ENCODE measurements around the gene VIPR2.

The VIPR2 gene

DNA sequence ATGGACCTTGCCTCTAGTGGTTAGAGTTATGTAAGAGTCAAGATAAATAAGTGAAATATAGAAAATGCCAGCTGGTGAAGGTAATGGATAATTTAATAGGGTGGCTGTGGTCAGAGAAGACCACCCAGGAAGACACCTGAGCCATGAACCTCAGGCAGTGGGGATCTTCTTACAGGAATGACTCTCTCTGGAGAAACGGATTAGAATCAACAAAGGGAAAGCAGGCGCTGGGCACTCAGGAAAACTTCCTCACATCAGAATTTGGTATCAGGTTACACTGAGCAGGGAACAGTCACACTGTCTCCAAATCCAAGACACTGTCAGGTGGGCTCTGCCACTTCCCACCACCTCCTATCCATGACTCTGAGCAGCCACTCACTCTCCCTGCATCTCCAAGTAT lies 155.7 kb downstream of the VIPR2 start:
- no peak for DNase-seq
- Histone ChIP-seq H3K4me2 (ENCODE audit: low read depth, low read length) (no peak overlapping the region), H3K27ac (ENCODE audit: low read length) (no peak overlapping the region), H2AFZ (ENCODE audit: low read length) (no peak overlapping the region), H3K9me3 (replicated peaks; ENCODE audit: insufficient read depth, low read length) (no peaks in the 10 kb centered on the region; the same call in 1 of the 2 replicates), H3K36me3 (replicated peaks; ENCODE audit: insufficient read depth, low read length) (no peaks in the 10 kb centered on the region), H3K4me3 (ENCODE audit: low read length) (no peak overlapping the region), H3K27me3 (replicated peaks; ENCODE audit: insufficient read depth, low read length) (peaks cover 34% of the 10 kb centered on the region), H3F3A (ENCODE audit: insufficient read depth, low read length) (no peaks in the 10 kb centered on the region), H3K9me2 (replicated peaks; ENCODE audit: insufficient read depth, low read length) (no peaks in the 10 kb centered on the region), H3K9ac (ENCODE audit: low read length) (no peak overlapping the region), H3K79me2 (ENCODE audit: low read length) (no peaks in the 10 kb centered on the region), H4K20me1 (ENCODE audit: insufficient read depth, low read length) (no peaks in the 10 kb centered on the region), H3K4me1 (ENCODE audit: low read length) (no peaks in the 10 kb centered on the region)
- TF ChIP-seq EZH2phosphoT487 (IDR thresholded peaks at IDR 0.05; ENCODE audit: low read length) (no peak), EZH2 (optimal IDR thresholded peaks at IDR 0.05; ENCODE audit: low read depth, low read length) (no peak)
- TF ChIP-seq, protein P1, sequence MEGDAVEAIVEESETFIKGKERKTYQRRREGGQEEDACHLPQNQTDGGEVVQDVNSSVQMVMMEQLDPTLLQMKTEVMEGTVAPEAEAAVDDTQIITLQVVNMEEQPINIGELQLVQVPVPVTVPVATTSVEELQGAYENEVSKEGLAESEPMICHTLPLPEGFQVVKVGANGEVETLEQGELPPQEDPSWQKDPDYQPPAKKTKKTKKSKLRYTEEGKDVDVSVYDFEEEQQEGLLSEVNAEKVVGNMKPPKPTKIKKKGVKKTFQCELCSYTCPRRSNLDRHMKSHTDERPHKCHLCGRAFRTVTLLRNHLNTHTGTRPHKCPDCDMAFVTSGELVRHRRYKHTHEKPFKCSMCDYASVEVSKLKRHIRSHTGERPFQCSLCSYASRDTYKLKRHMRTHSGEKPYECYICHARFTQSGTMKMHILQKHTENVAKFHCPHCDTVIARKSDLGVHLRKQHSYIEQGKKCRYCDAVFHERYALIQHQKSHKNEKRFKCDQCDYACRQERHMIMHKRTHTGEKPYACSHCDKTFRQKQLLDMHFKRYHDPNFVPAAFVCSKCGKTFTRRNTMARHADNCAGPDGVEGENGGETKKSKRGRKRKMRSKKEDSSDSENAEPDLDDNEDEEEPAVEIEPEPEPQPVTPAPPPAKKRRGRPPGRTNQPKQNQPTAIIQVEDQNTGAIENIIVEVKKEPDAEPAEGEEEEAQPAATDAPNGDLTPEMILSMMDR (IDR thresholded peaks at IDR 0.05; ENCODE audit: low read length), result no peak

DNA sequence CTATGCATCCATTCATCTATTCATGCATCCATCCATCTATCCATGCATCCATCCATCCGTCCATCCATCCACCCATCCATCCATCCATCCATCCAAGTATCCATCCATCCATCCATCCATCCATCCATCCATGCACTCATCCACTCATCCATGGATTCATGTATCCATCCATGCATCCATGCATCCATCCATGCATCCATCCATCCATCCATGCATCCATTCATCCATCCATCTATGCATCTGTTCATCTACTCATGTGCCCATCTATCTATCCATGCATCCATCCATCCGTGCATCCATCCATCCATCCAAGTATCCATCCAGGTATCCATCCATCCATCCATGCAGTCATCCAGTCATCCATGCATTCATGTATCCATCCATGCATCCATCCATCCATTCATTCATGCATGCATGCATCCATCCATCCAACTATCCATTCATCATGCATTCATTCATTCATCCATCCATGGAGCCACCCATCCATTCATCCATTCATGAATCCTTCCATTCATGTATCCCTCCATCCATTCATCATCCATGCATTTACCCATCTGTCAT lies 156.3 kb downstream of the VIPR2 start:
- no peak overlapping the region for H3K4me3 ChIP-seq (ENCODE audit: low read length)
- no peaks in the 10 kb centered on the region; the same call in 1 of the 2 replicates for H3K9me3 ChIP-seq (replicated peaks; ENCODE audit: insufficient read depth, low read length)
- H2AFZ ChIP-seq (ENCODE audit: low read length), result no peak overlapping the region
- H3K27ac ChIP-seq (ENCODE audit: low read length), result no peak overlapping the region
- no peaks in the 10 kb centered on the region for H3F3A ChIP-seq (ENCODE audit: insufficient read depth, low read length)
- no peaks in the 10 kb centered on the region for H3K79me2 ChIP-seq (ENCODE audit: low read length)
- no peaks in the 10 kb centered on the region for H3K4me1 ChIP-seq (ENCODE audit: low read length)
- peaks cover 28% of the 10 kb centered on the region for H3K27me3 ChIP-seq (replicated peaks; ENCODE audit: insufficient read depth, low read length)
- no peaks in the 10 kb centered on the region for H3K36me3 ChIP-seq (replicated peaks; ENCODE audit: insufficient read depth, low read length)
- no peaks in the 10 kb centered on the region for H3K9me2 ChIP-seq (replicated peaks; ENCODE audit: insufficient read depth, low read length)
- no peaks in the 10 kb centered on the region for H4K20me1 ChIP-seq (ENCODE audit: insufficient read depth, low read length)
- no peak for DNase-seq
- no peak overlapping the region for H3K9ac ChIP-seq (ENCODE audit: low read length)
- no peak overlapping the region for H3K4me2 ChIP-seq (ENCODE audit: low read depth, low read length)
- TF ChIP-seq, protein P1 (IDR thresholded peaks at IDR 0.05; ENCODE audit: low read length), result no peak
- no peak for TF ChIP-seq EZH2phosphoT487 (IDR thresholded peaks at IDR 0.05; ENCODE audit: low read length)
- no peak for TF ChIP-seq EZH2 (optimal IDR thresholded peaks at IDR 0.05; ENCODE audit: low read depth, low read length)

DNA sequence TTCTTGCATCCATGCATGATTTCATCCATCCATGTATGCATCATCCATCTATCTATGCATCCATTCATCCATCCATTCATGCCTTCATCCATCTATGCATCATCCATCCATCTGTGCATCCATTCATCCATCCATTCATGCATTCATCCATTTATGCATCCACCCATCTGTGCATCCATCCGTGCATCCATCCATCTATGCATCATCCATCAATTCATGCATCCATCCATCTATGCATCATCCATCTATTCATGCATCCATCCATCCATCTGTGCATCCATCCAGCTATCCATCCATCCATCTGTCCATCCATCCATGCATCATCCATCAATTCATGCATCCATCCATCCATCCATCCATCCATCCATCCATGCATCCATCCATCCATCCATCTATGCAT lies 157.0 kb downstream of the VIPR2 start:
- no peaks in the 10 kb centered on the region for H4K20me1 ChIP-seq (ENCODE audit: insufficient read depth, low read length)
- H3K9me2 ChIP-seq (replicated peaks; ENCODE audit: insufficient read depth, low read length), result no peaks in the 10 kb centered on the region
- no peak for DNase-seq
- no peaks in the 10 kb centered on the region for H3K36me3 ChIP-seq (replicated peaks; ENCODE audit: insufficient read depth, low read length)
- no peak overlapping the region for H3K27ac ChIP-seq (ENCODE audit: low read length)
- H3K27me3 ChIP-seq (replicated peaks; ENCODE audit: insufficient read depth, low read length), result peaks cover 21% of the 10 kb centered on the region
- H3K79me2 ChIP-seq (ENCODE audit: low read length), result no peaks in the 10 kb centered on the region
- H3K4me1 ChIP-seq (ENCODE audit: low read length), result no peaks in the 10 kb centered on the region
- H3F3A ChIP-seq (ENCODE audit: insufficient read depth, low read length), result no peaks in the 10 kb centered on the region
- H3K4me3 ChIP-seq (ENCODE audit: low read length), result no peak overlapping the region
- H2AFZ ChIP-seq (ENCODE audit: low read length), result no peak overlapping the region
- no peak overlapping the region for H3K4me2 ChIP-seq (ENCODE audit: low read depth, low read length)
- TF ChIP-seq, protein P1 (IDR thresholded peaks at IDR 0.05; ENCODE audit: low read length), result no peak
- no peak for TF ChIP-seq EZH2phosphoT487 (IDR thresholded peaks at IDR 0.05; ENCODE audit: low read length)
- TF ChIP-seq EZH2 (optimal IDR thresholded peaks at IDR 0.05; ENCODE audit: low read depth, low read length), result no peak
- H3K9me3 ChIP-seq (replicated peaks; ENCODE audit: insufficient read depth, low read length), result no peaks in the 10 kb centered on the region; the same call in 1 of the 2 replicates
- no peak overlapping the region for H3K9ac ChIP-seq (ENCODE audit: low read length)

Measured in MM.1S (cell line).